ENCODE results near the gene MEGF10.

- TF ChIP-seq FOXP2 (optimal IDR thresholded peaks at IDR 0.05; ENCODE audit: control extremely low read depth, extremely low read length, insufficient read depth) (no peak), EZH2 (IDR thresholded peaks at IDR 0.05) (no peak)
These were observed 208.0 kb downstream of the MEGF10 start for GRCh38 chr5:127498548-127498947.

Measured in SK-N-MC (cell line).